AG10803 (cell line): Measurements from ENCODE around the gene ELP4.

Experiments
- DNase-seq: peaks from one replicate; pipeline ENCODE4 v3.0.0; 2010; ENCODE audit warnings: low read depth
- H3K4me3 ChIP-seq: 2 replicates; pipeline ENCODE4 v1.5.1; 2011; ENCODE audit warnings: mild to moderate bottlenecking, low read length, control low read depth
- CTCF ChIP-seq: conservative IDR thresholded peaks from 2 replicates; pipeline ENCODE4 v1.5.1; 2011; ENCODE audit warnings: mild to moderate bottlenecking, low read length, control low read depth, inconsistent platforms

The ELP4 gene

DNA sequence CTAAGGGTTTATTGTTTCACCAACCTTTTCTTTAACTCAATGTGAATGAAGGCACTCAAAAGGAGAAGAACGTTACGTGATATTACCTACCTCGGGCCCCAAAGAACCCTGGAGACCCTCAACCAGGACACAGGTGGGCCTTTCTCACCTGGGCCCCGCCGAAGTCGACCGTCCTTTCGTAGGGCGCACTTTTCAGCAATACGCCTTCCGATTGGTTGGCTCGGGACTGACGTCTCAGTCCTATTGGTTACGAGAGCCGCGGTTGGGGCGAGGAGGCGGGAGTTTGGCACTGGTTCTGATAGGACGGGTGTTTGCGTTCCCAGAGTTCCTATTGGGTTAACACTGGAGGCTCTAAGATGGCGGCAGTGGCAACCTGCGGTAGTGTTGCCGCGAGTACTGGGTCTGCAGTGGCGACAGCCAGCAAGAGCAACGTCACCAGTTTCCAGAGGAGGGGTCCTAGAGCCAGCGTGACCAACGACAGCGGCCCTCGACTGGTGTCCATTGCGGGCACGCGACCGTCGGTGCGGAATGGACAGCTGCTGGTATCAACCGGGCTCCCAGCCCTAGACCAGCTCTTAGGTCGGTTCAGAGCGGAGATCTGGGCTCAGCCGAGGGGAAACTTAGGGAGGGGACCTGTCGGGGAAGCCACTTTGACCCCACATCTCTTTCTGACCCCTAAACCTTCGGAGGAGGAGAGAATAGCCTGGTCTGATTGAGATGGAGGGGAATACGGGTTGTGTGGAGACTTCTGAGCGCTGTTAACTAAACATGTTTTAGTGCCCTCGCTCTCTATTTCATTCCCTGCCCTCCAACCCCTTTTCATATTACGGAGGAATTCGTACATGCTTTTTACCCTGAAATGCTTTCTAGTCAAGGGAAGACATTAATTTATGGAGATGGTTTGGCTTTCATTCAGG is at the start of gene ELP4, which contains the start of gene IMMP1L:
Gene ELP4, plus strand, starts transcription at position 339 of the 917 bp plus-strand sequence. Its CDS starts 18 bp downstream, at position 357.
Gene IMMP1L, minus strand, starts transcription at position 194 of the 917 bp plus-strand sequence. CDS start 46,346 bp downstream, outside the sequence.
- peak within 1 kb of the TSS; percentile 99 for H3K4me3 ChIP-seq
- peak; percentile 94 for DNase-seq
- no peak for TF ChIP-seq CTCF

DNA sequence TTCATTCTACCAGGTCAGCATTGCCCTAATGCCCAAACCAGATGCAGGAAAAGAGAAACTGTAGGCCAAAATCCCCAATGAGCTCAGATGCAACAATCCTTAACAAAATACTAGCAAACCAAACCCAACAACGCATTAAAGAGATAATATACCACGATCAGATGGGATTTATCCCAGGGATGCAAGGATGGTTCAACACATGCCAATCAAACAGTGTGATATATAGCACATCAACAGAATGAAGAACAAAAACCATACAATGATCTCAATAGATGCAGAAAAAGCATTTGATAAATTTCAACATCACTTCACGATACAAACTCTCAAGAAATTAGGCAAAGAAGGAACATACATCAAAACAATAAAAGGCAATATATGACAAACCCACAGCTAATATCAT is 45.1 kb upstream of the ELP4 start:
- H3K4me3 ChIP-seq: no peak overlapping the region
- DNase-seq: no peak
- TF ChIP-seq CTCF: no peak

- TF ChIP-seq CTCF: no peak
- no peak overlapping the region for H3K4me3 ChIP-seq
- DNase-seq: no peak
Observed at GRCh38 chr11:31474083-31474482, 35.5 kb upstream of the ELP4 start.

DNA sequence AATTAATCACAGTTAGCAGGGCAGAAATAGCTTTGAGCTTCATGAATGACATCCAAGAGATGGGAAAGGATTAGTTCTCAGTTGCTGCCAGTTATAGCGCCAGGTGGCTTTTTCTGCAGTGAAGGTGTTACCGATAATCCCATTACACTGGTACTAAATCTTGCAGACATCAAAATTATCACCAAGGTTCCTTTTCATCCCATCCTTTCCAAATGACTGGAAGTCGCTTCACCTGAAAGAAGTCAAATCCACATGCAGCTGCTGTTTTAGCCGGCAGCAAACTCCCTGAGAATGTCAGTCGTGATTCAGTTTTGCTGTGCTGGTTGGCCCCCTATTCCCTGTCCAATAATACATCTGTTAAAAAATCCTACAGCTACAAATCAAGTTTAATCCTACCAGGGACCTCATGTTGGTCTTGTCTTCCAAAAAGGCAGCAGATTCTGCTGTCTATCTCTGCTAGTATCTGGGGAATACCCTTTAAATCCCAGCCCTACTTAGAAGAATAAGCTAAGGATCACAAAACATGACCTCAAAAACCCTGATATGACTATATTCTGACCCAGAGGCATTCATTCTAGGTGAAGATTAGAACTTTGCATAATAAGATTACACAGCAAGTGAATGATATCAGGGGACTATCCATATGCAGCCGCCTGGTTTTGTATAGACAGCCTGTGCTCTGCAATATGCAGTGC is 31.9 kb upstream of the ELP4 start:
- no peak for TF ChIP-seq CTCF
- no peak for DNase-seq
- no peak overlapping the region for H3K4me3 ChIP-seq

- TF ChIP-seq CTCF: no peak
- no peak overlapping the region for H3K4me3 ChIP-seq
- no peak for DNase-seq
Observed at GRCh38 chr11:31478223-31478590, 31.4 kb upstream of the ELP4 start.

DNA sequence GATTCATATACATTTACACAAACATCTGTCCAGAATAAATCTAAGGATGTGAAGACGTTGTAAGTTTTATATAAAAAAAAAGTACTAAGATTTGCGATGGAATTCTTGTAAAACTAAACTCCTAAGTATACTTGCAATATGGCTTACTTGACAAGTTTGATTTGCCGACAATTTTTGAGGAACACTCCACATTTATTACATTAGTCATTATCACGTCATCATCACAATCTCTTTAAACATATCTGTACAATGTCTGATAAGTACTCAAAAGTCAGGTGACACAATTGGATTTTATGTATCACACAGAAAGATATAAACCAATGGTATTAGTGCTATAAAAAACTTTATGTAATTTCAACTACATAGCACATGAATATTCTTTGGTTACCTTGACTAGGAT is 30.5 kb upstream of the ELP4 start:
- no peak overlapping the region for H3K4me3 ChIP-seq
- no peak for TF ChIP-seq CTCF
- no peak for DNase-seq
